K562 (cell line): ENCODE results near the gene PACS1. TPM values are rescaled to one million over a fixed set of nuclear protein-coding genes. Genes with fewer than 3 reads are reported as not detected.

ENCODE experiments used
- ATAC-seq: fragments of 200-7000 bp; cut with Tn5 transposase; 3 replicates; pipeline ENCODE4 v1.9.1; 2020; ENCODE audit warnings: moderate library complexity
- BruUV-seq: library from RNA; stranded (reverse); fragments of 400-500 nt; replicated peaks from 2 replicates; lab custom pipeline; 2021; lab: Mats Ljungman, UMichigan
- CTCF ChIA-PET: fragments of 300-600 bp; formaldehyde crosslinking; extraction: SDS; loops from one replicate; lab custom pipeline; 2021; ENCODE audit warnings: low intra/inter-chr PET ratio; lab: Yijun Ruan, JAX
- POLR2A ChIA-PET: fragments of 300-600, 350-650 bp; sonication (Branson Sonifier 250); formaldehyde crosslinking; extraction: SDS; loops from one replicate; lab custom pipeline; 2021; ENCODE audit warnings: antibody characterized with exemption, inconsistent platforms; lab: Yijun Ruan, JAX
- DNase-seq, 4 experiments: peaks; one replicate each; pipeline versions ENCODE4 v3.0.0 to v3.0.0-alpha.2; 2011 to 2018; ENCODE audit warnings: low spot score in 3 of 4, mixed read lengths in 3 of 4; ENCODE audit errors: extremely low read depth in 1 of 4
- FAIRE-seq: peaks from 2 replicates; lab custom pipeline; 2011; peaks lifted over from hg19 to GRCh38; lab: Jason Lieb, UNC
- H2AFZ ChIP-seq: 2 replicates; pipeline ENCODE4 v1.6.0; 2011; ENCODE audit warnings: low read depth, low read length, control low read depth, inconsistent platforms
- H3K27ac ChIP-seq: fragments of 200-600 bp; 3 replicates; pipeline ENCODE4 v1.8.0; 2011; ENCODE audit warnings: low read depth, mild to moderate bottlenecking, control low read depth, inconsistent platforms, low read length, moderate library complexity, mixed read lengths; ENCODE audit errors: extremely low read depth
- H3K27me3 ChIP-seq, 2 experiments: fragments of 300-600 bp in 1 of 2; 2 replicates in 1 of 2; 3 replicates in 1 of 2; pipeline versions ENCODE4 v1.6.0 to v1.8.0; 2011; ENCODE audit warnings: inconsistent platforms in 2 of 2, low read length in 2 of 2, mild to moderate bottlenecking in 1 of 2, mixed read lengths in 1 of 2, moderate library complexity in 1 of 2; ENCODE audit not compliant: control insufficient read depth in 2 of 2, insufficient read depth in 2 of 2
- H3K36me3 ChIP-seq: fragments of 300-600 bp; 3 replicates; pipeline ENCODE4 v1.8.0; 2011; ENCODE audit warnings: mild to moderate bottlenecking, low read length, inconsistent platforms; ENCODE audit not compliant: control insufficient read depth, insufficient read depth
- H3K4me1 ChIP-seq, 2 experiments: fragments of 200-600 bp in 1 of 2; replicated peaks in 1 of 2; 2 replicates in 1 of 2; 3 replicates in 1 of 2; pipeline versions ENCODE4 v1.5.1 to v1.8.0; 2011; ENCODE audit warnings: inconsistent platforms in 2 of 2, low read length in 2 of 2, mild to moderate bottlenecking in 1 of 2, mixed read lengths in 1 of 2, moderate library complexity in 1 of 2; ENCODE audit not compliant: control insufficient read depth in 2 of 2, insufficient read depth in 2 of 2
- H3K4me2 ChIP-seq: 2 replicates; pipeline ENCODE4 v1.6.1; 2011; ENCODE audit warnings: low read length, control low read depth, inconsistent platforms, mixed read lengths; ENCODE audit not compliant: insufficient read depth
- H3K4me3 ChIP-seq: fragments of 200-600 bp; sonication (generic), shearing (Covaris generic); 2 replicates; pipeline ENCODE4 v1.5.1; 2016; ENCODE audit warnings: control low read depth, inconsistent platforms
- H3K79me2 ChIP-seq: fragments of 200-600 bp; 3 replicates; pipeline ENCODE4 v1.8.0; 2011; ENCODE audit warnings: low read length, inconsistent platforms; ENCODE audit not compliant: control insufficient read depth, insufficient read depth
- H3K9ac ChIP-seq, 2 experiments: 2 replicates each; pipeline versions ENCODE4 v1.6.0 to v1.6.1; 2011; ENCODE audit warnings: low read depth in 2 of 2, low read length in 2 of 2, control low read depth in 1 of 2, inconsistent platforms in 1 of 2, mild to moderate bottlenecking in 1 of 2, mixed read lengths in 1 of 2; ENCODE audit not compliant: insufficient read depth in 1 of 2
- H3K9me1 ChIP-seq: one replicate; pipeline ENCODE4 v1.6.0; 2011; ENCODE audit warnings: inconsistent platforms, mild to moderate bottlenecking, low read length, moderate library complexity; ENCODE audit not compliant: control insufficient read depth, insufficient read depth
- H3K9me3 ChIP-seq: replicated peaks from 2 replicates; pipeline ENCODE4 v1.5.1; 2011; ENCODE audit warnings: low read depth, low read length, inconsistent platforms; ENCODE audit not compliant: control insufficient read depth, insufficient read depth
- H4K20me1 ChIP-seq: replicated peaks from 2 replicates; pipeline ENCODE4 v1.6.1; 2011; ENCODE audit warnings: low read length, inconsistent platforms, mixed read lengths; ENCODE audit not compliant: control insufficient read depth, insufficient read depth
- ATF1 ChIP-seq, 2 experiments: fragments of 450-650 bp in 1 of 2; IDR thresholded peaks; 2 replicates each; pipeline ENCODE4 v1.6.1; 2016; ENCODE audit warnings: missing compliant biosample characterization in 1 of 2, missing genetic modification characterization in 1 of 2
- CTBP1 ChIP-seq: fragments of 450-650 bp; IDR thresholded peaks from 2 replicates; pipeline ENCODE4 v1.6.1; 2016; ENCODE audit warnings: borderline replicate concordance
- ELK1 ChIP-seq: sonication (generic); formaldehyde crosslinking; IDR thresholded peaks from 2 replicates; pipeline ENCODE4 v1.8.1; 2022; ENCODE audit warnings: missing genetic modification reagents
- EP400 ChIP-seq: fragments of 450-650 bp; IDR thresholded peaks from 2 replicates; pipeline ENCODE4 v1.6.1; 2017; ENCODE audit warnings: antibody characterized with exemption, mild to moderate bottlenecking, moderate library complexity
- FOXJ3 ChIP-seq: sonication (generic); formaldehyde crosslinking; IDR thresholded peaks from 2 replicates; pipeline ENCODE4 v1.4.0; 2020; ENCODE audit warnings: mild to moderate bottlenecking, missing genetic modification reagents
- HDGF ChIP-seq: fragments of 450-650 bp; IDR thresholded peaks from 2 replicates; pipeline ENCODE4 v1.6.1; 2016
- KDM4B ChIP-seq, 2 experiments: fragments of 450-650 bp in 1 of 2; sonication (generic) in 1 of 2; IDR thresholded peaks; 2 replicates each; pipeline ENCODE4 v1.6.1; 2016 to 2017; ENCODE audit warnings: borderline replicate concordance in 2 of 2, antibody characterized with exemption in 1 of 2, low read depth in 1 of 2, mild to moderate bottlenecking in 1 of 2
- L3MBTL2 ChIP-seq: fragments of 450-650 bp; IDR thresholded peaks from 2 replicates; pipeline ENCODE4 v1.6.1; 2016; ENCODE audit warnings: mild to moderate bottlenecking, moderate library complexity
- NCOA2 ChIP-seq, 2 experiments: fragments of 450-650 bp; IDR thresholded peaks; 2 replicates each; pipeline ENCODE4 v1.6.1; 2018; ENCODE audit warnings: mild to moderate bottlenecking in 2 of 2, moderate library complexity in 1 of 2; ENCODE audit not compliant: partially characterized antibody in 2 of 2
- PHB2 ChIP-seq: fragments of 450-650 bp; IDR thresholded peaks from 2 replicates; pipeline ENCODE4 v1.6.1; 2017; ENCODE audit warnings: low read depth
- RBM15 ChIP-seq: fragments of 200-400 bp; formaldehyde crosslinking; IDR thresholded peaks from 2 replicates; pipeline ENCODE4 v1.6.1; 2018; ENCODE audit warnings: mild to moderate bottlenecking, low read length, moderate library complexity; ENCODE audit not compliant: insufficient read depth
- RFX1 ChIP-seq: fragments of 450-650 bp; IDR thresholded peaks from 2 replicates; pipeline ENCODE4 v1.6.1; 2016; ENCODE audit warnings: mild to moderate bottlenecking, moderate library complexity
- RNF219 ChIP-seq: fragments of 250-450 bp; sonication (Bioruptor Pico); IDR thresholded peaks from 2 replicates; pipeline ENCODE4 v1.5.0; 2022; ENCODE audit warnings: mild to moderate bottlenecking
- SAFB2 ChIP-seq: fragments of 200-400 bp; formaldehyde crosslinking; IDR thresholded peaks from 2 replicates; pipeline ENCODE4 v1.6.1; 2018; ENCODE audit warnings: borderline replicate concordance, low read length, low read depth, moderate library complexity; ENCODE audit not compliant: severe bottlenecking
- SETDB1 ChIP-seq: IDR thresholded peaks from one replicate; pipeline ENCODE4 v1.6.1; 2012; ENCODE audit warnings: low read length, control low read depth, inconsistent platforms
- SOX6 ChIP-seq: fragments of 450-650 bp; IDR thresholded peaks from 2 replicates; pipeline ENCODE4 v1.6.1; 2014; ENCODE audit warnings: mild to moderate bottlenecking
- SRSF7 ChIP-seq: fragments of 200-400 bp; formaldehyde crosslinking; optimal IDR thresholded peaks from 2 replicates; pipeline ENCODE3; 2017; ENCODE audit warnings: mild to moderate bottlenecking, low read depth, low read length
- TAF9B ChIP-seq: fragments of 450-650 bp; IDR thresholded peaks from 2 replicates; pipeline ENCODE4 v1.6.1; 2018; ENCODE audit warnings: mild to moderate bottlenecking; ENCODE audit not compliant: partially characterized antibody
- ZFP1 ChIP-seq: fragments of 450-650 bp; formaldehyde crosslinking; IDR thresholded peaks from 2 replicates; pipeline ENCODE4 v1.4.0; 2020; ENCODE audit warnings: mild to moderate bottlenecking, mixed read lengths
- ZNF175 ChIP-seq: fragments of 200-800 bp; sonication (Bioruptor generic); IDR thresholded peaks from 2 replicates; pipeline ENCODE4 v1.6.1; 2016; ENCODE audit warnings: low read depth, mild to moderate bottlenecking, missing genetic modification characterization, missing compliant biosample characterization
- ZNF23 ChIP-seq: fragments of 250-450 bp; sonication (Bioruptor Pico); IDR thresholded peaks from 2 replicates; pipeline ENCODE4 v1.4.0; 2020; ENCODE audit warnings: mild to moderate bottlenecking
- WGBS: fragments of 100-300 bp; shearing (Covaris generic); methylation state at CpG from one replicate; pipeline ENCODE4 v1.1.6; 2016; ENCODE audit warnings: low coverage, mixed read lengths; ENCODE audit not compliant: insufficient coverage; ENCODE audit errors: missing lambda C conversion rate; 5-methylcytosine and 5-hydroxymethylcytosine counted together
- in situ Hi-C: fragments of 300-500 bp; cut with MboI; formaldehyde crosslinking; loops from 4 replicates; pipeline ENCODE4 v1.15.0; 2018; ENCODE audit warnings: inconsistent platforms, mixed read lengths
- intact Hi-C: fragments of 100-400 bp; cut with micrococcal nuclease; formaldehyde crosslinking; loops from 2 replicates; pipeline ENCODE4 v1.14.2; 2022
- polyA plus RNA-seq, 8 experiments: library from polyadenylated mRNA; depleted of rRNA in 4 of 8; stranded (reverse) in 5 of 8; unstranded in 3 of 8; fragments of >200 nt; fragmentation: Nextera tagmentation in 2 of 8; fragmentation: Illumina TruSeq in 1 of 8; extraction: Ambion mirVana in 2 of 8; extraction: Trizol in 1 of 8; gene quantifications; 2 replicates each; pipeline versions ENCODE4 v1.2.1 to v1.2.3, GENCODE V29; 2011 to 2014; ENCODE audit warnings: inconsistent platforms in 1 of 8, missing spikeins in 1 of 8
- total RNA-seq, 7 experiments: library from RNA; depleted of rRNA in 6 of 7; stranded (reverse); fragments of >200 nt in 6 of 7; fragmentation: Illumina TruSeq in 2 of 7; extraction: Trizol in 2 of 7; gene quantifications; 2 replicates each; pipeline versions ENCODE4 v1.2.1 to v1.2.3, GENCODE V29; 2011 to 2021; ENCODE audit warnings: low replicate concordance in 1 of 7

The PACS1 gene
- total and polyA plus RNA-seq, 9 of the 15 experiments (the other 6 are each of a cell fraction or from before 2014, with no cell fraction given): 0.34 to 28.1 (median 8.5) TPM

- TF ChIP-seq ATF1 (CRISPR knock-in tag; IDR thresholded peaks at IDR 0.05) (no peak), ATF1 (tag; IDR thresholded peaks at IDR 0.05) (no peak), ZFP1 (CRISPR knock-in tag) (no peak)
These were observed 41.1 kb downstream of the PACS1 start (continued) for GRCh38 chr11:66111158-66111557.

GRCh38 chr11:66112041-66112491, 42.0 kb downstream of the PACS1 start:
- no TSS peak for BruUV-seq
- ChIA-PET POLR2A (no interaction called here), CTCF (no interaction called here)
- FAIRE-seq (no peak), DNase-seq (peak in 1 of 4 experiments; percentile 56), ATAC-seq (peak; percentile 68)
- H3K9ac ChIP-seq: peak overlapping the region in 1 of 2 experiments; percentile 23; a peak in 1 of 4 replicates
- H3K4me1 ChIP-seq: peaks cover 9 to 18% of the 10 kb centered on the region in 2 experiments; a peak in 4 of 5 replicates
- H3K4me2 ChIP-seq: no peak overlapping the region
- H4K20me1 ChIP-seq: no peaks in the 10 kb centered on the region; the same call in 1 of the 2 replicates
- intact Hi-C loops: no loop called here
- WGBS: 31% methylated on average over 9 of the region's 9 CpGs
- no peaks in the 10 kb centered on the region for H3K9me1 ChIP-seq
- H3K27ac ChIP-seq: no peak overlapping the region
- H3K79me2 ChIP-seq: no peaks in the 10 kb centered on the region
- no peaks in the 10 kb centered on the region for H3K36me3 ChIP-seq
- no peak overlapping the region for H3K4me3 ChIP-seq
- no peaks in the 10 kb centered on the region for H3K27me3 ChIP-seq
- H2AFZ ChIP-seq: 0 out of 2 replicates have a peak overlapping the region, but pooled peaks have one; percentile 24
- H3K9me3 ChIP-seq: no peaks in the 10 kb centered on the region
- in situ Hi-C loops: no loop called here
- no peak for TF ChIP-seq EP400
- TF ChIP-seq ELK1 (CRISPR knock-in tag): no peak
- no peak for TF ChIP-seq ZNF23
- no peak for TF ChIP-seq RNF219 (CRISPR knock-in tag)
- no peak for TF ChIP-seq PHB2
- TF ChIP-seq KDM4B (IDR thresholded peaks at IDR 0.05; ENCODE audit: borderline replicate concordance in 2 of 2, low read depth in 1 of 2): no peak
- TF ChIP-seq CTBP1: no peak
- no peak for TF ChIP-seq ZNF175 (CRISPR knock-in tag)
- TF ChIP-seq RFX1: no peak
- TF ChIP-seq HDGF: 0 out of 2 replicates have a peak, but pooled peaks have one; percentile 23
- no peak for TF ChIP-seq SRSF7
- TF ChIP-seq ATF1 (CRISPR knock-in tag; IDR thresholded peaks at IDR 0.05): no peak
- TF ChIP-seq ATF1 (tag; IDR thresholded peaks at IDR 0.05): no peak
- TF ChIP-seq RBM15: no peak
- no peak for TF ChIP-seq NCOA2 (IDR thresholded peaks at IDR 0.05; ENCODE audit: partially characterized antibody in 2 of 2)
- no peak for TF ChIP-seq FOXJ3 (CRISPR knock-in tag)
- TF ChIP-seq SETDB1: no peak
- no peak for TF ChIP-seq SAFB2
- no peak for TF ChIP-seq TAF9B
- peak; percentile 89 for TF ChIP-seq L3MBTL2
- no peak for TF ChIP-seq SOX6
